Measurements from ENCODE around the gene LRMDA.

GRCh38 chr10:75971402-75972211, 540.2 kb downstream of the LRMDA start:
- TF ChIP-seq RAD21 (IDR thresholded peaks at IDR 0.05; ENCODE audit: low read depth) (no peak), EZH2 (IDR thresholded peaks at IDR 0.05) (no peak), POLR2A (IDR thresholded peaks at IDR 0.05; ENCODE audit: borderline replicate concordance, extremely low read depth, insufficient read depth, insufficient read length) (no peak)
- TF ChIP-seq, protein P1, sequence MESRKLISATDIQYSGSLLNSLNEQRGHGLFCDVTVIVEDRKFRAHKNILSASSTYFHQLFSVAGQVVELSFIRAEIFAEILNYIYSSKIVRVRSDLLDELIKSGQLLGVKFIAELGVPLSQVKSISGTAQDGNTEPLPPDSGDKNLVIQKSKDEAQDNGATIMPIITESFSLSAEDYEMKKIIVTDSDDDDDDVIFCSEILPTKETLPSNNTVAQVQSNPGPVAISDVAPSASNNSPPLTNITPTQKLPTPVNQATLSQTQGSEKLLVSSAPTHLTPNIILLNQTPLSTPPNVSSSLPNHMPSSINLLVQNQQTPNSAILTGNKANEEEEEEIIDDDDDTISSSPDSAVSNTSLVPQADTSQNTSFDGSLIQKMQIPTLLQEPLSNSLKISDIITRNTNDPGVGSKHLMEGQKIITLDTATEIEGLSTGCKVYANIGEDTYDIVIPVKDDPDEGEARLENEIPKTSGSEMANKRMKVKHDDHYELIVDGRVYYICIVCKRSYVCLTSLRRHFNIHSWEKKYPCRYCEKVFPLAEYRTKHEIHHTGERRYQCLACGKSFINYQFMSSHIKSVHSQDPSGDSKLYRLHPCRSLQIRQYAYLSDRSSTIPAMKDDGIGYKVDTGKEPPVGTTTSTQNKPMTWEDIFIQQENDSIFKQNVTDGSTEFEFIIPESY (IDR thresholded peaks at IDR 0.05; ENCODE audit: extremely low read depth, insufficient replicate concordance, low read length) = no peak
- TF ChIP-seq, protein P2, sequence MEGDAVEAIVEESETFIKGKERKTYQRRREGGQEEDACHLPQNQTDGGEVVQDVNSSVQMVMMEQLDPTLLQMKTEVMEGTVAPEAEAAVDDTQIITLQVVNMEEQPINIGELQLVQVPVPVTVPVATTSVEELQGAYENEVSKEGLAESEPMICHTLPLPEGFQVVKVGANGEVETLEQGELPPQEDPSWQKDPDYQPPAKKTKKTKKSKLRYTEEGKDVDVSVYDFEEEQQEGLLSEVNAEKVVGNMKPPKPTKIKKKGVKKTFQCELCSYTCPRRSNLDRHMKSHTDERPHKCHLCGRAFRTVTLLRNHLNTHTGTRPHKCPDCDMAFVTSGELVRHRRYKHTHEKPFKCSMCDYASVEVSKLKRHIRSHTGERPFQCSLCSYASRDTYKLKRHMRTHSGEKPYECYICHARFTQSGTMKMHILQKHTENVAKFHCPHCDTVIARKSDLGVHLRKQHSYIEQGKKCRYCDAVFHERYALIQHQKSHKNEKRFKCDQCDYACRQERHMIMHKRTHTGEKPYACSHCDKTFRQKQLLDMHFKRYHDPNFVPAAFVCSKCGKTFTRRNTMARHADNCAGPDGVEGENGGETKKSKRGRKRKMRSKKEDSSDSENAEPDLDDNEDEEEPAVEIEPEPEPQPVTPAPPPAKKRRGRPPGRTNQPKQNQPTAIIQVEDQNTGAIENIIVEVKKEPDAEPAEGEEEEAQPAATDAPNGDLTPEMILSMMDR (IDR thresholded peaks at IDR 0.05 in 2 of 3, conservative IDR thresholded peaks at IDR 0.05 in 1 of 3; ENCODE audit: borderline replicate concordance in 1 of 3, insufficient read depth in 1 of 3, low read depth in 2 of 3, low read length in 2 of 3) = no peak

Data from HCT116 (cell line).